Gastrocnemius medialis (tissue), 4 donors: Measurements from ENCODE around the gene UBA3.

Experiments used
- POLR2A ChIP-seq, 2 donors: fragments of 450-650 bp; IDR thresholded peaks; one replicate each; pipeline ENCODE4 v1.6.1; 2017; ENCODE audit warnings: antibody characterized with exemption in 2 of 2, mild to moderate bottlenecking in 2 of 2, moderate library complexity in 2 of 2
- TF ChIP-seq, protein P1 (sequence below), 5 experiments: fragments of 450-650 bp in 3 of 5; fragments of 200-600 bp in 2 of 5; sonication (generic) in 2 of 5; IDR thresholded peaks in 4 of 5; conservative IDR thresholded peaks in 1 of 5; 1 replicate in 4 of 5; 2 replicates in 1 of 5; pipeline ENCODE4 v1.5.1; 2016 to 2019; ENCODE audit warnings: antibody characterized with exemption in 5 of 5, mild to moderate bottlenecking in 3 of 5, moderate library complexity in 3 of 5

- TF ChIP-seq, protein P1, sequence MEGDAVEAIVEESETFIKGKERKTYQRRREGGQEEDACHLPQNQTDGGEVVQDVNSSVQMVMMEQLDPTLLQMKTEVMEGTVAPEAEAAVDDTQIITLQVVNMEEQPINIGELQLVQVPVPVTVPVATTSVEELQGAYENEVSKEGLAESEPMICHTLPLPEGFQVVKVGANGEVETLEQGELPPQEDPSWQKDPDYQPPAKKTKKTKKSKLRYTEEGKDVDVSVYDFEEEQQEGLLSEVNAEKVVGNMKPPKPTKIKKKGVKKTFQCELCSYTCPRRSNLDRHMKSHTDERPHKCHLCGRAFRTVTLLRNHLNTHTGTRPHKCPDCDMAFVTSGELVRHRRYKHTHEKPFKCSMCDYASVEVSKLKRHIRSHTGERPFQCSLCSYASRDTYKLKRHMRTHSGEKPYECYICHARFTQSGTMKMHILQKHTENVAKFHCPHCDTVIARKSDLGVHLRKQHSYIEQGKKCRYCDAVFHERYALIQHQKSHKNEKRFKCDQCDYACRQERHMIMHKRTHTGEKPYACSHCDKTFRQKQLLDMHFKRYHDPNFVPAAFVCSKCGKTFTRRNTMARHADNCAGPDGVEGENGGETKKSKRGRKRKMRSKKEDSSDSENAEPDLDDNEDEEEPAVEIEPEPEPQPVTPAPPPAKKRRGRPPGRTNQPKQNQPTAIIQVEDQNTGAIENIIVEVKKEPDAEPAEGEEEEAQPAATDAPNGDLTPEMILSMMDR (IDR thresholded peaks at IDR 0.05 in 4 of 5, conservative IDR thresholded peaks at IDR 0.05 in 1 of 5): no peak
- no peak for TF ChIP-seq POLR2A (IDR thresholded peaks at IDR 0.05)
Observed at GRCh38 chr3:69065318-69065964, 14.7 kb downstream of the UBA3 start.
